GM19193 (cell line): ENCODE data around the gene PARVB.

ENCODE experiments used
- POLR2A ChIP-seq: IDR thresholded peaks from 4 replicates; pipeline ENCODE4 v1.6.1; 2011; ENCODE audit not compliant: insufficient read depth, insufficient read length; ENCODE audit errors: extremely low read depth

PARVB gene

DNA sequence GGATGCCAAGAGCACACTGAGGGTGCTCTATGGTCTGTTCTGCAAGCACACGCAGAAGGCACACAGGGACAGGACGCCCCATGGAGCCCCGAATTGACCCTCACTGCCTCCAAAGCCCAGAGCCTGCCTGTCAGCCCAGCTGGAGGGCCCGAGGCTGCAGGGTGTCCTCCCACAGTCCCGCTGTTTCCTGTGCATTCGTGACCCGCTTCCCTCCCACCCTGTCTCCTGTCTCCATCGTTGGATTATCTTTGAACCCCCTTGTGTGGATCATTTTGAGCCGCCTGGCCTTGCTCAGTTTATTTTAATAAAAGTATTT is 182.2 kb downstream of the PARVB start:
- TF ChIP-seq POLR2A = no peak

DNA sequence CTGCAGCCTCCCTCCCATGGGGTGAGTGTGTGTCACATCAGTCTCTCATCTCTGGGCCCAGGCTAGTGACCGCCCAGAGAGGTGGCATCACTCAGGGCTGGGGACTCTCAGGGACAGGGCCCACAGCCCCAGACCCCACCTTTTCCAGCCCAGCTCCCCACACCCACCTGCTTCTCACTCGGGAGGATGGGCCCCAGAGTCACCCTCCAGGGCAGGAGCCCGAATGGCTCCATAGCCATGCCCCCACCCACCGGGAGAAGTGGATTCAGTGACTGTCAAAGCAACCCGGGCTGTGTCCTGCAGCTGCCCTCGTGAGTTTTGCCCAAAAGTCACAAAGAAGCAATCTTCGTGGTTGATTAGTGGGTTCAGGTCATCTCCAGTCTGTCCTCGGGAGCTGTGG is 182.6 kb downstream of the PARVB start:
- TF ChIP-seq POLR2A = no peak

DNA sequence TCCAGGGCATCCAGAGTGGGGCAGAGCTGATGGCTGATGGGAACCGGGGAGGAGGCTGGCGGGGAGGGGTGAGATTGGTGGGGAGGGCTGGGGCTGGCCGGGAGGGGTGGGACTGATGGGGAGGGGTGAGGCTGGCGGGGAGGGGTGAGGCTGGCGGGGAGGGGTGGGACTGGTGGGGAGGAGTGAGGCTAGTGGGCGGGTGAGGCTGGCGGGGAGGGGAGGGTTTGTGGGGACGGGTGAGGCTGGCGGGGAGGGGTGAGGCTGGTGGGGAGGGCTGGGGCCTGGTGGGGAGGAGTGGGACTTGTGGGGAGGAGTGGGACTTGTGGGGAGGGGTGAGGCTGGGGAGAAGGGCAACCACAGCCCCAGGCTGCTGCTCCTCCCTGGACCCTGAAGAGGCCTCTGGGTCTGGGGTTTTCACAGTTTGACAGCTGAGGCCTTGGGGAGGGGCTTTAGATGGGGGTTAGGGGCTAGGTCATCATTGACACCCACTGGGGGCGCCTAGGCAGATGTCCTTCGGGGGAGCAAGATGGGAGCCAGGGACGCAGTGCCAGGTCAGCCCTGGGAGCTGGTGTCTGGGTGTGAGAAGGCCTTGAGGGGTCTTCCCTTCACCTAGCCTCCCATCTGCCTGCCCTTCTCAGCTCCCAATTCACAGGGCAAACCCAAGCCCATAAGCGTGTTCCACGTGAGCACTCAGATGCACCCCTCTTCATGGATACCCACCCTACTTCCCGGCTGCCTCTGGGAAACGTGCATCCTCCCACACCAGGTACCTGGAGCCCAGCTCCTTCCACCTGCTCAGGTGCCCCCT is 183.3 kb downstream of the PARVB start:
- TF ChIP-seq POLR2A = no peak

DNA sequence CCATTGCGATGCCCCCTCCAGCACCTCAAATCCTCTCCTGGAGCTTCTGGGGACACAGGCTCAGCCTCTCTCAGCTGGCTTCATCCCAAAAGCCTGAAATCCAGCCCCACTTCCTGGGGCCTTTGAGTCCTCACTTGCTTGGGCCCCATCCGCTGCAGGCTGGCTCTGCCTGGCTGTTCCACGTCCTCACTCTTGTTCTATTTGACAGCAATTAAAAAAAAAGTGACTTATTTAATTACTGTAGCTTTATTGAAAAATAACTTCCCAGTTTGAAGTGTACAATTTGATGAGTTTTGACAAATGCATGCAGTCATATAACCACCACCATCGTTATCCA is 183.8 kb downstream of the PARVB start:
- no peak for TF ChIP-seq POLR2A

DNA sequence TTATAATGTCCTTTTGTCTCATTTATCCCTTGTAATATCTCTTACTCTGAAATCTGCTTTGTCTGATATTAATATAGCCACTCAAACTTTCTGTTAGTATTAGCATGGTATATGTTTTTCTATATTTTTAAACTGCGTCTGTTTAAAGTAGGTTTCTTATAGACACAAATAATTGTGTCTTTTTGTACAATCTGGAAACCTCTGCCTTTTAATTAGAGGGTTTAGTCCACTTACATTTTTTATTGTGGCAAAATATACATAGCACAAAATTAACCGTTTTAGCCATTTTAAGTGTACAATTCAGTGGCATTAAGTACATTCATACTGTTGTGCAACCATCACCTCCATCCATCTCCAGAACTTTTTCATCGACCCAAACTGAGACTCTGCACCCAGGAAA is 185.2 kb downstream of the PARVB start:
- no peak for TF ChIP-seq POLR2A

DNA sequence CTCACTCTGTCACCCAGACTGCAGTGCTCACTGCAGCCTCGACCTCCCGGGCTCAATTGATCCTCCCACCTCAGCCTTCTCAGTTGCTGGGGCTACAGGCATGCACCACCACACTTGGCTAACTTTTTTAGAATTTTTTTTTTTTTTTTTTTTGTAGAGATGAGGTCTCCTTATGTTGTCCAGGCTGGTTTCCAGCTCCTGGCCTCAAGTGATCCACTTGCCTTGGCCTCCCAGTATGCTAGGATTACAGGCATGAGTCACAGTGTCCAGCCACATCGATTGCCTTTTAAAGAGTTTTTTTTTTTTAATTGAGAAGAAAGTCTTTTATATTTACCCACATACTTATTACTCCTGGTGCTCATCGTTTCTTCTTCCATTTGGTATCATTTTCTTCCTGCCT is 186.6 kb downstream of the PARVB start:
- no peak for TF ChIP-seq POLR2A

DNA sequence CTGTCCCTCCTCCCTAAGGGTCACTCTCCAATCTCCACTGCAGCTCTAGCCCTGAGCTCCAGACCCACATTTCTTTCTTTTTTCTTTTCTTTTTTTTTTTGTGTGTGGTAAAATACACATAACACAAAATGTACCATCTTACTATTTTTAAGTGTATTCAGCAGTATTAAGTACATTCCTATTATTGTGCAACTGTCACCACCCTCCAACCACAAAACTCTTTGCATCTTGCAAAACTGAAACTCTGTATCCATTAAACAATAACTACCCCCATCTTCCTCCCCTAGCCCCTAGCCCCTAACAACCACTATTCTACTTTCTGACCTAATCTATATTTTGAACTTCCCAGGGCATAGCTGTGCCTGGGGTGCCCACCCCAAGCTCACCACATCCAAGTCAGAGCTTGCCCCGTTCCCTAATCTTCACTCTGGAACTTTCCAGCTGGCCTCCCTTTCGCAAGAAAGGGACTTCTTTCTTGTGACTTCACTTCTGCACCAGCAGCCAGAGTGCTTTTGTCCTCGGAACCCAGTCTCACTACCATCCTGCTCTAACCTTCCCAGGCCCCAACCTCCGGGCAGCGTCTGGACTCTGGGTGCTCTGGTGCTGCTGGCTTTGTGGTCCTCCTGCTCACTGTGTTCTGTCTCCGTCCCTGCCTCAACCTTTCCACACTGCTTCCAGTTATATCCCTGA is 187.3 kb downstream of the PARVB start:
- no peak for TF ChIP-seq POLR2A

DNA sequence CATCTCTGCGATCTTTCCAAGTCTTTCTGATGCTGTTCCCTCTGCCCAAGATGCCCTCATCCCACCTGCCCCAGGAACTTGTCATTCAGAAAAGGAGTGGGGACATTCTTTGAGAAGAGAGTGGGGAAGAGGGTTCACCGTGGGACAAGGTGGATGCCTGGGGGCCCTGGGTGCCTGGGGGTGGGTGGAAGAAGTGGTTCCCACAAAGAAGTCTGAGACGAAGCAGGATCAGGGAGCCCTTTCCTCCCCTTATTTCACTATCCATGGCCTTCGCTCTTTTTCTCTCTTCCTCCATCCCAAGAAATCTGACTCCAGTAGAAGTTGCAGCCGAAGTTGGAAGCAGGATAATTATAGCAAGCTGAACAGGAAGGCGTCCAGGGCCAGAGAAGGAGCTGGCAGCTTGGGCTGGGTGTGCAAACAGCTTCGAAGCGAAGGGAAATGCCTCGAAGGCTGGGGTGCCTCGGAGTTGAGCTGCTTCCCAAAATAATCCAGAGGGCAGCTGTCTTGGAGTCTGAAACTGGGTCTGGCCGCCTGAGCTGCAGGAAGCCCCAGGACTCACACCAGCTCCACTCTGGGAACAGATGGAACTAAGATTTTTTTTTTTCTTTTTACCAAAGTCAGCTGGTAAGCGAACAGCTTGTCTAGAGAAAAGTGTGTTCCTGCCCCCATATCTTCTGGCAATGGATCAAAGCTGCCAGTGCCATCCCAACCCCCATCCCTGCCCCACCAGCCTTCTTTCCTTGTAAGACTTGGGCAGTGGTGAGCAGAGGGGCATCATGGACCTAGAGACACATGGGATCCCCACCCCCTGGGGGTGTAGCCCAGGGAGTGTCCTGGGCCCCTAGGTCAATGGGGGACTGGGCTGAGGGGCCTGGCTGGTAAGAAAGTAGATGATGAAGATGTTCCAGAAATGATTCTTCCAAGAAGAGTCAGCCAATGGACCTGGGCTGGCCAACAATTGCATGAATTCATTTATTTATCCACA is 188.1 kb downstream of the PARVB start:
- TF ChIP-seq POLR2A = no peak

DNA sequence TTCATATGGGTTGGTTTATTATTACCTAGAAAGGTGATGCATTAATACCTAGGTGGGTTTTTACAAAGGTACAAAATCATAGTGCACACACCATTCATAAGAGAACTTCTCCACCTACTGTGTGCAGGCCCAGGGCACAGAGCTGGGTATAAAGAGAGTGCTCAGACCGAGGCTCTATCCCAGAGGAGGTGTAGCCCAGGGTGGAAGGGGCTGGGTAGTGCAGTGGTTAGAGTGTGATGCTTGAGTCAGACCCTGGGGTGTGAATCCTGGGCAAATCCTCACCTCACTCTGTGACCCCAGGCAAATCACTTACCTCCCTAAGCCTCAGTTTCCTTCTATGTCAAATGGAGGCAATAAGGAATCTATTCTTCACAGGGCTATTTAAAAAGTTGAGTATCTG is 188.8 kb downstream of the PARVB start:
- no peak for TF ChIP-seq POLR2A

DNA sequence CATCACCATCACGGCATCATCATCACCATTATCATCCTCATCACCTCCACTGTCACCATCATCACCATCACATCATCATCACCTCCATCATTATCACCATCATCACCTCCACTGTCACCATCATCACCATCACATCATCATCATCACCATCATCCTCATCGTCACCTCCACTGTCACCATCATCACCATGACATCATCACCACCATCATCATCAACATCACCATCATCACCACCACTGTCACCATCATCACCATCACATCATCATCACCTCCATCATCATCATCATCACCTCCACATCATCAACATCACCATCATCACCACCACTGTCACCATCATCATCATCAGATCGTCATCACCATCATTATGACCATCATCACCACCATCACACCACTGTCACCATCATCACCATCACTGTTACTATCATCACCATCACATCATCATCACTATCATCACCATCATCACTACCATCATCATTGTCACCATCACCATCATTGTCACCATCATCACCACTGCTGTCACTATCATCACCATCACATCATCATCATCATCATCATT is 189.5 kb downstream of the PARVB start:
- no peak for TF ChIP-seq POLR2A

DNA sequence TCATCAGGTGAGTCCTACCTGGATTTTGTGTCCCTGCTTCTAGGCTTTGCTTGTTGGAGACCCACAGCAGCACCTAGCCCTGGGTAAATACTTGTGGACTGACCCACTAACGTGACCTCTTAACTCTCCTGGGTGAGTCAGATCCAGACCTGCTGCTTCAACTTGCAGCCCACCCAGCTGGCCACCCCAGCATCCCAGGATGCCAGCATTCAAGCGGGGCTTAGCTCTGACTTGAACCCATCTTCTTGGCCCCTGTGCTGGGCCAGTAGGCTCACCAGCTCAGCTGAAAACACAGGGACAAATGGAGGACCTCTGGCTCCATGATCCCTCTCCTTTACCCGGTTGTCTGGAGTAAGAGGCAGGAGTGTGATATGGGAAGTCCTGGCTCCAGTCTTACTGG is 190.1 kb downstream of the PARVB start:
- no peak for TF ChIP-seq POLR2A

DNA sequence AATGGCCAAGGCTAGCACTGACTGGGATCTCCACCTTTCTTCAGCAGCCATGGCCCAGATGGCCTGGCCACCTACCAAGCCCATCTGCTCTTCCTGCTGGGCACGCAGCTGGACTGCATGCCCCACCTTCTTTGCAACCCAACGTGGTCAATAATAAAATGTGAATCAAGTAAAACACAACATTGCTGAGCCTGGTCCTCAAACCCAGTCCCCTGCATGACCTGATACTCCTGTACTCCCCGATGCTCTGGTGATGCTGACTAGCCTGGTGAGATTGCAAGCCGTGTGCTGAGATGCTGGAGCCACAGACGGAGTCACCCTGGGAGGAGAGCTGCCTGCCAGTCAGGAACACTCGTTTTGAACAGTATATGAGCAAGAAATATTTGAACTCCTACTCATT is 190.7 kb downstream of the PARVB start:
- no peak for TF ChIP-seq POLR2A

DNA sequence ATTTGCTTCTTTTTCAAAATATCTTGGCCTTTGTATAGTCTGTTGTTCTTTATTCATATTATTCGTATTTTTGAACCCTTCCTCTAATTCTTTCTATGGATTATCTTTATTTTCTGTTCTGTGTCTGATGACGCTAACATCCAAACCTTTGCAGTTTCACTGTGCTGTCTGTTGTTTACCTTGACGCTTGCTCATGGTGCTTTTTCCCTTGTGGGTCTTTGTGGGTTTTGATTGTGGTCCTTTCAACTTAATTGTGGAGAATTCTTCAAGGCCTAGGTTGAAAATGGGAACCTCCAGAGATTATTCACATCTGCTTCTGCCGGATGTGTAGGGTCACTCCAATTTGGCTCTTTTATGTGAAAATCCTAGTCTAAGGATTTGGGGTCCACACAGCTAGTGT is 191.2 kb downstream of the PARVB start:
- no peak for TF ChIP-seq POLR2A

DNA sequence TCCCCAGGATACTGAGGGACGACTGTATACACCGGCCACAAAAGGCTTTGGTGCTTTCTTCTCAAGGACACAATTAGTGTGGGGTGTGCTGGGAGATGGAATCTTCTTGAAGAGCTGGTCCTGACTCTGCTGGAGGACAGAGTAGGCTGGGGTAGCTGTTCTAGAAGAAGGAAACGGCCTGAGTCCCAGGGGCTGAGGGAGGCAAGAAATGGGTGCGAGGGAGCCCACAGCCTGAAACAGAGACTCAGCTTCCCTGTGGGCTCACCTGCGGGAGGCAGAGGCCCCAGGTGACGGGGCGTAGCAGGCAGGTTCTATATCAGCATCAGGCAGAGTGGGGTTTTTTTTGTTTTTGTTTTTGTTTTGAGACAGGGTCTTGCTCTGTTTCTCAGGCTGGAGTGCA is 193.2 kb downstream of the PARVB start:
- TF ChIP-seq POLR2A = no peak

DNA sequence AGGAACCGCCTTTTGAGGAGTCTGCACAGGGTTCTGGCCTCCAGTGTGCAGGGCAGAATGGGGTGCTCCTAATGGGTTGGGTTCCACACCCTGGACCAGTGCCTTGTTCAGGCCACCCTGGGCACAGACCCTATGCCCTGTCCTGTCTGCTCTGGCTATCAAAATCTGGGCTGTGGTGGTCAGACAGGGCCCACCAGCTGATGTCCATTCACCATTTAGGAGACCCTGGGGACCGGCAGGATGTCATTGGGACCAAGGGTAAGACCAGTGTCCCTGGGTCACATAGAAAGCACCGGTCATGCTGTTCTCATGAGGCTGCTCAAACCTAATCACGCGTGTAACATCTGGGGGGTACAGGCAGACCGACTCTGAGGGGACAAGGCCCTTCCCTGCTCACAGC is 194.0 kb downstream of the PARVB start:
- no peak for TF ChIP-seq POLR2A
